GM12875 (cell line): ENCODE results near the gene RASA4B.
"Not testable (repeated sequence)": the region's sequence is repeated elsewhere in the genome, so short reads cannot be mapped to it uniquely, and the experiment has no call there.

Experiments used
- H3K4me3 ChIP-seq: one replicate; pipeline ENCODE4 v1.5.1; 2011; ENCODE audit warnings: low read depth, low read length, control low read depth

The RASA4B gene

DNA sequence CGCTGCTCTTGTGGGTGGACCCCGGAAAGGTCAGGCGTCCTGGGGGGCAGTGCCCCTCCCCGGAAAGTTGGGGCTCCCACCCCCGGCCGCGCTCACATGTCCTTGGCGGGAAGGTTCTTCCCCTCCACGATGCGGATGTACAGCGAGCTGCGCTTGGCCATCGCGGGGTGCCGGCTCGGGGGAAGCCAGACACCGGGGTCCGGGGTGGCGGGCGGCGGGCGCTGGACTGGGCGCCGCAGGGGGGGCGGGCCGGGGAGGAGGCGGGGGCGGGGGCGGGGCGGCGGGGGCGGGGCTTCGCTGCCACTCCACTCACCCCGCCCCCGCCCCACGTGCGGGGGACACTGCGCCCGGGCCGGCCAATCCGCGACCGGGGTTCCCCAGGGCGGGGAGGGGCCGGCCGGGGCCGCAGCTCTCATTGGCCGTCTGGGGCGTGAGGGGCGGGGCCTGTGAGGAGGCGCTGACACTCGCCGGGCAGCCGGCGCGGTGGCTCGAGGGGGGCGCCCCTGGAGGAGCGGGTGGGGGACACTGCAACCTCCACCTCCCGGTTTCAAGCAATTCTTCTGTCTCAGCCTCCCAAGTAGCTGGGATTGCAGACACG lies at the start of gene RASA4B:
Gene RASA4B, minus strand, starts transcription at position 228 of the 598 bp plus-strand sequence. Its CDS starts 67 bp downstream, at position 161.
- H3K4me3 ChIP-seq: not testable (repeated sequence)

DNA sequence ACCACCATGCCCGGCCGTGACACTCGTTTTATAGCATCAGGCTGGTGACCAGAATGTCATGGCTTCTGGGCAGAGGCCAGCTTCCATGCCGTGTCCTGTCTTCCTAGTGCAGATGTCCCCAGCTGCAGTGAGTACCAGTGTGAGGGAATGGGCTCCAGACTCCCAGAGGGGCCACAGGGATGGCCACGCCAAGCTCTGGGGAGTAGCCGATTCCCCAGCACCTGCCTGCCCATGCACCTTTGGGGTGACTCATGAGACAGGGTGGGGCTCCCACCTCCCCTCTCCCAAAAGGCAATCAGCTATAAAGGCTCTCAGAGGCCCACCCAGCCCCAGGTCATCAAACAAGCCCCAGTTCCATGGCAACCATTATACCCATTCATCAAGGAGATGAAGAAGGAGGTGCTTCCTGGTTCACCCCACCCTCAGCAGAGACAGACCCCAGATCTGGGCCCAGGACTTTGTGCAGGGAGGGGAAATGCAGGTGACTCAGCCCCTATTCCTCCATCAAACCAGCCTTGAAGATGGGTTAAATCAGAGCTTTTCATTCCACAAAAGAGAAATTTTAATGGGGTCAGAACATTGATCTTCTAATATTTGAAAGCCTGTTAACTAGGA lies 33.3 kb upstream of the RASA4B start, which contains the start of gene SPDYE2:
Gene SPDYE2, plus strand, starts transcription at position 419 of the 615 bp plus-strand sequence. CDS start 2,030 bp downstream, outside the sequence.
- not testable (repeated sequence) for H3K4me3 ChIP-seq

DNA sequence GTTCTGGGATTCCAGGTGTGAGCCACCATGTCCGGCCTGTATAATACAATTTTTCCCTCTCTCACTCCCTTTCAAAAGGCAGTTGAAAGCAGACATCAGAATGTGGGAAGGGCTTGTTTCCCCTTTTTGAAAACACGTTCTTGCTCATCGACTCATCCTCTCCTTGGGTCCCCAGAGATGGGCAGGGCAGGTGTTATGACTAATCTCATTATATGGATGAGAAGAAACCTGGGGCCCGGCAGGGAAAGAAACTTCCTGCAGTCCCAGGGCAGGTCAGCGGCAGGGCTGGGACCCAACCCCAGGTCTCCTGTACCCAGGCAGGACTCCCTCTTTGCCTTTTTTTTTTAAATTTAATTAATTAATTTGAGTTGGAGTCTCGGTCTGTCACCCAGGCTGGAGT lies 28.8 kb upstream of the RASA4B start:
- H3K4me3 ChIP-seq: not testable (repeated sequence)

DNA sequence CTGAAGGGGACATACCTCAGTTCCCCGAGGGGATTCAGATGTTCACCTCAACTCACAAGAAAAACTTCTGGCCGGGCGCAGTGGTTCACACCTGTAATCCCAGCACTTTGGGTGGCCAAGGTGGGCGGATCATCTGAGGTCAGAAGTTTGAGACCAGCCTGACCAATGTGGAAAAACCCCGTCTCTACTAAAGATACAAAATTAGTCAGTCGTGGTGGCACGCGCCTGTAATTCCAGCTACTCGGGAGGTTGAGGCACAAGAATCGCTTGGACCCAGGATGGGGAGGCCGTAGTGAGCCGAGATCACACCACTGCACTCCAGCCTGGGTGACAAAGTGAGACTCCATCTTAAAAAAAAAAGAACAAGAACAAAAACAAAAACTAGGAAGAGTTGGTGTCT lies 27.7 kb upstream of the RASA4B start:
- not testable (repeated sequence) for H3K4me3 ChIP-seq

DNA sequence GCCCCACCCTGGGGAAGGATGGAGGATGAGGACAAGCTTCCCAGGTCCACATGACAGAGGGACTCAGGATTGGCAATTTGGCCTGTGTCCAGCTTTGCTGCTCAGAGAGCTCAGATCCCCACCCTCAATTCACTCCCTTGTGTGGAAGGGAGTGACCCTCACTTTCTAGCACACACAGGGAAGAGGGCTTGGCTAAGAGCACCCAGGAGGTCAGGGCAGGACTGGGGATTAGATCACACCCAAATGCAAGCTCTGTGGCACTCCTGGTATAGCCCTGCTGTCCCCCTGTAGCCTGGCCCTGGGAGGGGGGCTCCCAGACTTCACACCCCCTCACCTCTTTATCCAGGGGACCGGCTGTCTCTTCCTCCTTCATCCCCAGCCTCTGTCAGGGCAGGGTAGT lies 26.8 kb upstream of the RASA4B start:
- H3K4me3 ChIP-seq: not testable (repeated sequence)

DNA sequence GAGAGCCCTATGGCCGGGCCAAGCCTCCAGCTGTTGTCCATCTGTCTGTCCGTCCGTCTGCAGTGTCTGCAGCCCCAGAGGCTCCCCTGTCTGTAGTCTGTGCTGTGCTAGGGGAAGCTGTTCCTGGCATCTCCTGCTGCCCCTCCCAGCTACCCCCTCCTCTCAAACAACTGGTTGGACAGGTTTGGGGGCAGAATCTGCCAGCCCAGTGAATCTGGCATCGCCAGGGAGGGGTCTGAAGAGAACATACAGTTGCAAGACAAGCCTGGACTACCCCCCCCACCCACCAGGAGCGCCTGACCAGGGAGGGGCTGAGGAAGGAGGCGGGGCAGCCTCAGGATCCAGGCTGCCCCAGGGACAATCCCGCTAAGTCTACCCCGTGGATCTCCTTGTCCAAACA lies 26.0 kb upstream of the RASA4B start, which contains the start of gene UPK3BL2:
Gene UPK3BL2, minus strand, starts transcription at position 101 of the 400 bp plus-strand sequence. Its CDS starts 60 bp downstream, at position 41.
- H3K4me3 ChIP-seq: not testable (repeated sequence)

DNA sequence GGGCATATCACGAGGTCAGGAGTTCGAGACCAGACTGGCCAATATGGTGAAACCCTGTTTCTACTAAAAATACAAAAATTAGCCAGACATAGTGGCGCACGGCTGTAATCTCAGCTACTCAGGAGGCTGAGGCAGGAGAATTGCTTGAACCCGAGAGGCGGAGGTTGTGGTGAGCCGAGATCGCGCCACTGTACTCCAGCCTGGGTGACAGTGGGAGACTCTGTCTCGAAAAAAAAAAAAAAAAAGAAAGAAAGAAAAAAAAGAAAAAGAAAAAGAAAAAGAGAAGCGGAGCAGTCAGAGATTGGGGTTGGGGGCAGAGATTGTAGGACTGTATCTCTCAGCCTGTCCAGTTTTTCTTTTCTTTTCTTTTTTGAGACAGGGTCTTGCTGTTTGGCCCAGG lies 25.2 kb upstream of the RASA4B start:
- H3K4me3 ChIP-seq: not testable (repeated sequence)

DNA sequence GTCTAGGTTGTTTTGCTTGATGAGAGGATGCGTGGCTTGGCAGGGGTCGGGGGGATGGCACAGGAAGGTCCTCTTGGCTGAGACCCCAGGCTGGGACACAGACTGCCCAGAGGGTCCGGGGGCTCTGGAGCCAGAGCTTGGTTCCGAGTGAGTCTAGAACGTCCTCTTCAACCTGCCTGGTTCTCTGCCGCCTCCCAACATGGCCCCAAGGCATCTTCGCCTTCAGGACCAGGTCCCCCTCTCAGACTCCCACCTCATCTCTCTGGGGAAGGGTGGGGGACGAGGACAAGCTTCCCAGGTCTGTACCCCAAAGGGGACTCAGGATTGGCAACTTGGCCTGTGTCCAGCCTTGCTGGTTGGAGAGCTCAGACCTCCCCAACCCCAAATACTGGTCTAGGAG lies 24.5 kb upstream of the RASA4B start:
- H3K4me3 ChIP-seq: not testable (repeated sequence)

DNA sequence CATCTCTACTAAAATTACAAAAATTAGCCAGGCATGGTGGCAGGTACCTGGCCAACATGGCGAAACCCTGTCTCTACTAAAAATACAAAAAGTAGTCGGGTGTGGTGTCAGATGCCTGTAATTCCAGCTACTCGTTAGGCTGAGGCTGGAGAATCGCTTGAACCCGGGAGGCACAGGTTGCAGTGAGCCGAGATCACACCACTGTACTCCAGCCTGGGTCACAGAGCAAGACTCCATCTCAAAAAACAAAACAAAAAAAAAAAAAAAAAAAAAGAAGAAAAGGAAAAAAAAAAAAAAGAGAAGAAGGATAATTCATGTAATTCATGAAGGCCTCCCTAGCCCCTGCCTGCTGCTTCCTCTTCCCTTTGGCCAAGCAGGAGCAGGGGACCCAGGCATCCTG lies 23.0 kb upstream of the RASA4B start:
- H3K4me3 ChIP-seq: not testable (repeated sequence)

DNA sequence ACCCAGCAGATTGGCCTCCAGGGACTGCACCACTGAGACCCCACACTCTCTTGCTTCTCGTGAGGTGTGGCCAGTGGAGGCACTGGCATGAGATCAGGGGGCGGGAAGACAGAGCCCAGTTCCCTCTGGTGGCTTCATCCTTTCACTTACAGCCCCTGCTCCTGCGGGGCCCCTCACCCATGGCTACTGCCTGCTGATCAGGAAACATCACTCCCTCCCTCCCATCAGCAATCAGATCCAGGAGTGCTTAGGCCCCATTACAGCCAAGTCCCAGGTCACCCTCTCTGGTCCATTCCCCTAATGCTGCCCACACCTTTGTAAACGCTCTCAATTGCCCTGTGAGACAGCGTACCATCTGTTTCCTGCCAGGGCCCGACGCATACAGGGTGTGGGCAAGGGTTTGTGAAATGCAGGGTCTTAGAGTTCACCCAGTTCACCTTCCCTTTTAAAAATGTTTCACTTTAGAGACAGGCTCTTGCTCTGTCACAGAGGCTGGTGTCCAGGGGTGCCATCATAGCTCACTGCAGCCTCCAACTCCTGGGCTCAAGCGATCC lies 17.6 kb upstream of the RASA4B start:
- H3K4me3 ChIP-seq: not testable (repeated sequence)

DNA sequence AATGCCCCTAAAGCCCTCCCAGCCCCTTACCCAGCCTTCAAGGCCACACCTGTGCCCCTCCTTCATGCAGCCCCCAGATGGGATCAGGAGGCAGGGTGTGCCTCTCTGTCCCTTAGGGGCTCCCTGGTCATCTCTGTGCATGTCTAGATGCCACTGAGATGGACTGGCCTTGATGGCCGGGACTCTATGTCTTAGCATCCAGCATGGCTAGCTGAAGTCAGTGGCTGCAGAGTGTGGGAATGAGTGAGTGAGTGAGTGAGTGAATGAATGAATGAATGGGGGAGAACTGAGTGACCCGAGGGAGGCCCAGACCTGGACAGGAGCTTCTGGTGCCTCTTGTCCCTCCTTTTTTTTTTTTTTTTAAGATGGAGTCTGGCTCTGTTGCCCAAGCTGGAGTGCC lies 14.6 kb upstream of the RASA4B start:
- not testable (repeated sequence) for H3K4me3 ChIP-seq

DNA sequence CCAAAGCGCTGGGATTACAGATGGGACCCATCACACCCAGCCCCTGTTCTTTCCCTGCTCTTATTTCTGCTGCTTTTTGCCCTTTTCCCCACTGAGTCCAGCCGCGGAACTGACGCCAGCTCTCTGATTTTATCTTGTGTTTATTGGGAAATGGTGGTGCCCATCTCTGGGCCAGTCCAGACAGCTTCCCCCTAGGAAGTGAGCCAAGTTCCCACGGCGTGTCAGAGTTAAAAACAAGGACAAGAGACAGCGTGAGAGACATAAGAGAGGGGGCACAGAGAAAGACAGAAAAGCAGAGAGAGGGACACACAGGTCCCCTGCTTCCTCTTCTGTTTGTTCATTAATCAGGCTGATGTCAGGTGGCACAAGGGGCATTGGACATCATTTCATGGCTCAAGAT lies 14.0 kb upstream of the RASA4B start:
- not testable (repeated sequence) for H3K4me3 ChIP-seq

DNA sequence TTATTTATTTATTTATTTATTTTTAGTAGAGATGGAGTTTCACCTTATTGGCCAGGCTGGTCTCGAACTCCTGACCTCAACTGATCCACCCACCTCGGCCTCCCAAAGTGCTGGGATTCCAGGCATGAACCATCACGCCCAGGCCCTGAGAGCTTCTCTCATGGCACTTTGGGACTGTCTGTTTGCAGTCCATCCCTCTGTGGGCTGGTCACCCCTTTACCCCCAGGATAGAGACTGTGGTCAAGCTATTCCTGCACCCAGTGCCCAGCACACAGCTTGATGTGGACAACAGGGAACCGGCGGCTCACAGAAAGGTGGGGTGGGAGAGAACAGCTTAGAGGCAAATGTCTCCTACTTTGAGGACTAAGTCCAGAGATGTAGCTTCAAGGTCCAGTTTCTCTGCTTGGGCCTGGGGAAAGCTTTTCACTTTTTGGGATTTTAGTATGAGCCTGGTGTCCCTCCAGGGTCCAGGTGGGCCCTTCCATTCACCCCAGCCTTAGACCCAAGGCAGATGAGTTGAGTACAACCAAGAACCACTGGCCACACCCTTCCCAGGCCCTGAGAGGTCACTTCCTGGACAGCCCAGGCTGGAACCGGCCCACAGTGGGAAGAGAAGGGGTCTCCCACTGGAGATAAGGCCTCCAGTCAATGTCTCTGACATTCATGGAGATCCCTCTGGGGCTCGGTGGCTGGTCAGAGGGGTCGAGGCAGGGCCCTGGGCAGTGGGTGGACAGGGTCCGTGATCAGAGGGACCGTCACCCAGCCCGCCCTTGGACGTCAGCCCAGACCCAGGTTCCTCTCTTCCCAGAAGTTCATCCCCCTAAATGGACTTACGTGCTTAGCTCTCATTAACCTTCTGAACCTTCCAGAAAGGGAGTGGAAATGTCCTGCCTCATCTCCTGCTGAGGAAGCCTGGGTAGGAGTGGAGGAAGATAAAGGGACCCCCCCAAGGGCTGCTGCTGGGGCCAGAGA lies 10.5 kb upstream of the RASA4B start:
- not testable (repeated sequence) for H3K4me3 ChIP-seq

DNA sequence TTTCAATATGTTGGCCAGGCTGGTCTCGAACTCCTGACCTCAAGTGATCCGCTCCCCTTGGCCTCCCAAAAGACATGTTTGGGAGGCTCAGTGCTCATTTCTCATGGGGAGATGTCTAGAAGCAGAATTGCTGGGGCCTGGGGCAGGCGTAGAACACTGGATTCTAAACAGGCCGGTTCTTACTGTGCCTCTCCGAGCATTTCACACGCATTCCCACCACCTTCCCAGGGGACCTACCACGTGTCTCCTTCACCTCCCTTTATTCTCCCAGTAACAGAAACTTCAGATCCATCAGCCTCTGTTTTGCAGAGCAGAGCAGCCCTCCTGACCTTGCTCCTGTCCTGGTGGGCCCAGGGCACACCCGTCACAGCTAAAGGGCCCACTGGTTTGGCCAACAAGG lies 9.6 kb upstream of the RASA4B start:
- H3K4me3 ChIP-seq: not testable (repeated sequence)

DNA sequence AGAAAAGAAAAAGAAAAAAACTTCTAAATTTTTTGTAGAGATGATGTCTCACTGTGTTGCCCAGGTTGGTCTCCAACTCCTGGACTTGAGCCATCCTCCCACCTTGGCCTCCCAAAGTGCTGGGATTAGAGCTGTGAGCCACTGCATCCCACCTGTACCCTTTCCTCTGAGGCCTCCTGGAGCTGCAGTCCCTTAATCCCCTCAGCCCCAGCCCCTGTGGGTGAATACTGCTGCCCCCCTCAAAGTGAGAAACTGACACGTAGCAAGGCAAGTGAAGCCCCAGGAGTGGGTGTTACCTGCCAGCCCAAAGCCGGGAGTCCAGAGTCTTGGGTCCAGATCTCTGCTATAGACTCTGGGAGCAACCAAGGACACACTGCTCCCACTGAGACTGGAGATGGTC lies 7.2 kb upstream of the RASA4B start:
- not testable (repeated sequence) for H3K4me3 ChIP-seq

DNA sequence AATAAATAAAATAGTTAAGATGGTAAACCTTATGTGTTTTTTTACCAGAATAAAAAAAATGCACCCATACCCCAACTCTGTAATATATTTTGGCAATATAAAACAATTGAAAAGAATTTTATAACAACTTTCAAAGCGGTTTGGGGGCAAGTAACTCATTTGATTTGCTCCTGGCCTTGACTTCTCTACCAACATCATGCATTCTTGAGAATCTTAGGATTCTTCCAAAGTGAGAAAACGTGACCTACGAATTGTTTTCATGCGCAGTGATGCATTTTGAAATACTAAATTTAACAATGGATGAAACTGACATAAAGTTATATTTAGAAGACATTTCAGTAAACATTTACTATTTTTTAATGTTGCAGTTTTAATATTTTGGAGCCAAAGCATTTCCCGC lies 3.2 kb upstream of the RASA4B start:
- H3K4me3 ChIP-seq: not testable (repeated sequence)

DNA sequence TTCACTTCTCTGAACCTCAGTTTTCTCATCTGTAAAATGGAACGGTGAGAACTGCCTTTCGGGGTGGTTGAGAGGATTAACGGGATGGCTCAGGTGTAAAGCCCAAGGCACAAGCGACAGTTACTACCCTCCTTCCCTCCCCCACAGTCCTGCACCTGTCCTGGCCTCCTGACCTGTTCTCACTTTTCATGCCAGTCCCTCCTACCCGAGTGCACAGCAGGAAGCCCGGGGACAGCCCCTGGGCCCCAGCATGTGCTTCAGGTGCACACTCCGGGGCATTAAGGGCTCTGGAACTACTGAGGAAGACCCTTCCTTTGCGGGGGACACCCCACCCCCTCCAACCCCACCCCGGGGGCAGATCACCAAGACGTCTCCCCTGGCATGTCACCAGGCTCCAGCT lies 626 bp downstream of the RASA4B start:
- not testable (repeated sequence) for H3K4me3 ChIP-seq

DNA sequence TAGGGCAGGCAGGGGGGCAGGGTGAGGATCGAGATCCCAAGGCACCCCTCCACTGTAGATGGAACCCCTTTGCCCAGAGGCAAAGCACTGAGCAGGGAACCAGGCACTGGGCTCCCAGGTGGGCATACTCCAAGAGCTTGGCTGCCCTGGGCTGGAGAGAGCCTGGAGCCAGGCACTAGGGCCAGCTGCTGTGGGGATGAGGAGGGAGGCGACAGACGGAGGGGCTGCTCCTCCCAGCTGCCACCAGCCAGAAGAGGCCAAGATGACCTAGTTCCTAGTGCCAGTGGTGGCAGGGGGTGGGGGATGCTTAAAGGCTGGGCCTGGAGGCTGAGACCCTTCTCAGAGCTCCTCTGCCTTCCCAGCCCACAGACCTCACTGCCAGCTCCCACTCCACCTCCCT lies 1.7 kb downstream of the RASA4B start:
- H3K4me3 ChIP-seq: not testable (repeated sequence)

DNA sequence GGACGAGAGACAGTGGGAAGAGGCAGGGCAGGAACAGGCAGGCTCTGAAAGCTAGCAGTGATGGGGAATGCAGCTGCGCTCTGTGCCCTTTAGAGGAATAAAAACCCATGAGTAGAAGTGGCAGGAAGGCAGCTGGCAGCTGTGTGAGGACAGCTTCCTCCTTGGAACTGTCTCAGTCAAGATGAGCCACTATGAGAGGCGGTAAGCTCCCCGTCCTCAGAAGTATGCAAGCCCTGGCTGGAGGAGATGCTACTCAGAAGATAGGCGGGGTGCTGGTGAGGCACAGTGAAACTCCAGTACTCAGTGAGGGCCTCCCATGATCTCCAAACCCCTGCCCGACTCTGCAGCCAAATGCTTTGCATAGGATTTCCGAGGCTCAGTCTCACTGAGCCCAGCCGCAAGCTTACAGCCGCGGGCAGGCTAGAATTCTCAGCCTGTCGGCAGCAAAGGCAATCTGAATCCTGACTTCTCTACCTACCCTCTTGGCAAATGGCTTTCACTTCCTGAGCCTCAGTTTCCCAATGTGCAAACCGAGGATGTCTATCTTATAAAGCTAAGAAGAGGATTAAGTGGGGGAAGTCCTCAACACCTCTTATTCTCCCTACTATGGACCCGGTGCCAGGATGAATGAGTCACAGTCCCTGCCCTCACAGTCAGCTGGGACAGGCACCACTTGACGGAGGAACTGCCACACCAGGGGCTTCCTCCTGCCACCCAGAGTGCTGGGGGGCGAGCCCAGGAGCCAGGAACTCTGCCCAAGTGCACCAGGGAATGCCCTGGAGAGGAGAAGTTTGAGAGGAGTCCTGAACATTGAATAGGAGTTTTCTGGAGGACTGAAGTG lies 2.5 kb downstream of the RASA4B start:
- not testable (repeated sequence) for H3K4me3 ChIP-seq

DNA sequence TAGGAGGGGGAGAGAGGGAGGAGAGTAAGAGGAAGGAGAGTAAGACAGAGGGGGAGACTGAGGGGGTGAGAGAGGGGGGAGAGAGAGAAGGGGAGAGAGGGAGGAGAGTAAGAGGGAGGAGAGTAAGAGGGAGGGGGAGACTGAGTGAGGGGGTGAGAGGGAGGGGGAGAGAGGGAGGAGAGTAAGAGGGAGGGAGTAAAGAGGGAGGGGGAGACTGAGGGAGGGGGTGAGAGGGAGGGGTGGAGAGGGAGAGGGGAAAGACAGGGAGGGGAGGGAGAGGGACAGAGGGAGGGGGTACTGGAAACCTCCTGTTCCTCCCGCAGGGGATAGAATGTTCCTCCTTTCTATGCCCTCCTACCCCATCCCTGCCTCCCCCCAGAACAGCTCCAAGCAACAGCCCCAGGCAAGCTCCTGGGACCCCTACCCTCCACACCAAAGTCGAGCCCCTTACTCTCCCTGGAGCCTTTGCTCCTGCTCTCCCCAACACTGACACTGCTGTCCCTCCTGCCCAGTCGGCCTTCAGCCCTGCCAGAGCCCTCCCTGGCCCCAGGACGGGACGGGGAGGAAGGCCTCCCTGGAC lies 4.8 kb downstream of the RASA4B start:
- peak overlapping the region; percentile 5 for H3K4me3 ChIP-seq
